ENCODE data around the gene FAM13A. TPM values are rescaled to one million over a fixed set of nuclear protein-coding genes. Genes with fewer than 3 reads are reported as not detected.

FAM13A gene
- total and polyA plus RNA-seq, 2 of the 4 experiments (the other 2 are of a cell fraction): 13.1 to 22.0 TPM

DNA sequence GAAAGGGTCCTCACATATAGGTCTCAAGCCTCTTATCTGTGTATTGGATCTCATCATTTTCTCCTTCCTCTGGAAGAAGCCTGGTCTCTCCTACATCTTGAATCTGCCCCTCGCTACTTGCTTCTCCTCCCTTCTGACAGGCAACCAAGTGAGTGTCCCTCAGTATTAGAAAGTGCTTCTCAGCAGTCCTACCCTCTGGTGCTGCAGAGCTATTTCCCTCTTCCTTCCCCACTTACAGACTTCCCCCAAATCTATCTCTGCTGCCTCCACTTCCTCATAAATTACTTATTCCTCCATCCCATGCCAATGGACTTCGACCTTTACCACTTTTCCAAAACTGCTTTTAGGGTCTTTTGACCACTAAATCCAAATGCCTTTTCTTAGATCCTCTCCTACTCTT lies 230.2 kb downstream of the FAM13A start:
- no peak for ATAC-seq (ENCODE audit: low read depth)
- Histone ChIP-seq H2AK5ac (ENCODE audit: low read depth, low read length) (no peak overlapping the region), H2BK5ac (ENCODE audit: low read depth, low read length, poor library complexity, severe bottlenecking) (no peak overlapping the region), H2BK15ac (ENCODE audit: low read depth, low read length) (no peak overlapping the region), H4K91ac (ENCODE audit: insufficient read depth, low read depth, low read length) (no peak overlapping the region), H3K9ac (ENCODE audit: low read depth, low read length) (no peak overlapping the region), H3K36me3 (ENCODE audit: control insufficient read depth, insufficient read depth, low read length) (no peaks in the 10 kb centered on the region), H2AK9ac (replicated peaks; ENCODE audit: low read depth, low read length, poor library complexity) (no peak overlapping the region), H3K4ac (ENCODE audit: low read depth, low read length) (no peak overlapping the region), H3K27ac (ENCODE audit: insufficient read depth, low read length) (no peak overlapping the region), H3K23ac (ENCODE audit: low read depth, low read length) (no peak overlapping the region), H2BK120ac (ENCODE audit: low read depth, low read length) (no peak overlapping the region), H4K20me1 (ENCODE audit: insufficient read depth, low read length) (peaks cover 4% of the 10 kb centered on the region; the same call in 1 of the 2 replicates), H3K27me3 (ENCODE audit: control insufficient read depth, insufficient read depth, low read length) (no peaks in the 10 kb centered on the region), H3K79me1 (ENCODE audit: low read depth in 1 of 2, low read length in 2 of 2) (no peaks in the 10 kb centered on the region), H3K4me2 (ENCODE audit: low read depth, low read length) (no peak overlapping the region), H3K56ac (ENCODE audit: extremely low read depth, insufficient read depth, low read length) (no peak overlapping the region), H2AFZ (replicated peaks; ENCODE audit: low read length, poor library complexity) (no peak overlapping the region), H4K5ac (ENCODE audit: low read depth, low read length) (no peak overlapping the region), H3K18ac (ENCODE audit: low read depth, low read length) (no peak overlapping the region), H3K9me3 (ENCODE audit: control insufficient read depth, insufficient read depth, low read length) (no peaks in the 10 kb centered on the region), H4K8ac (ENCODE audit: low read depth in 2 of 2, low read length in 2 of 2) (no peak overlapping the region), H3K4me3 (ENCODE audit: insufficient read depth, low read depth, low read length) (no peak overlapping the region), H3K4me1 (ENCODE audit: control insufficient read depth, insufficient read depth, low read length) (no peaks in the 10 kb centered on the region), H2BK20ac (ENCODE audit: low read depth, low read length) (no peak overlapping the region), H3K14ac (replicated peaks; ENCODE audit: low read depth, low read length) (no peak overlapping the region), H3K9me1 (ENCODE audit: insufficient read depth, low read length) (no peaks in the 10 kb centered on the region)
- dilution Hi-C loops (cut with HindIII; ENCODE audit: low sequenced_read_pairs, unreplicated experiment): no loop called here
- no TSS peak for BruUV-seq (replicated peaks)
- intact Hi-C loops (cut with micrococcal nuclease): no loop called here
- CTCF ChIA-PET: interaction anchor here (0.6 kb wide), 1 partner anchor 146 kb away, joined by 3 read pairs; no protein-coding TSS in a partner anchor
- no peak for DNase-seq
- 100% methylated on average over 1 of the region's 2 CpGs; no CpG with 5 or more reads in 1 of the 2 experiments for WGBS, 2 experiments (ENCODE audit: extremely low coverage in 2 of 2, insufficient read length in 1 of 2)
- POLR2A ChIA-PET (ENCODE audit: unreplicated experiment): no interaction called here
- TF ChIP-seq BHLHE40 (IDR thresholded peaks at IDR 0.05; ENCODE audit: low read depth, low read length): no peak
- TF ChIP-seq MXI1 (IDR thresholded peaks at IDR 0.05; ENCODE audit: borderline replicate concordance, low read depth, low read length): no peak
- TF ChIP-seq, protein P1, sequence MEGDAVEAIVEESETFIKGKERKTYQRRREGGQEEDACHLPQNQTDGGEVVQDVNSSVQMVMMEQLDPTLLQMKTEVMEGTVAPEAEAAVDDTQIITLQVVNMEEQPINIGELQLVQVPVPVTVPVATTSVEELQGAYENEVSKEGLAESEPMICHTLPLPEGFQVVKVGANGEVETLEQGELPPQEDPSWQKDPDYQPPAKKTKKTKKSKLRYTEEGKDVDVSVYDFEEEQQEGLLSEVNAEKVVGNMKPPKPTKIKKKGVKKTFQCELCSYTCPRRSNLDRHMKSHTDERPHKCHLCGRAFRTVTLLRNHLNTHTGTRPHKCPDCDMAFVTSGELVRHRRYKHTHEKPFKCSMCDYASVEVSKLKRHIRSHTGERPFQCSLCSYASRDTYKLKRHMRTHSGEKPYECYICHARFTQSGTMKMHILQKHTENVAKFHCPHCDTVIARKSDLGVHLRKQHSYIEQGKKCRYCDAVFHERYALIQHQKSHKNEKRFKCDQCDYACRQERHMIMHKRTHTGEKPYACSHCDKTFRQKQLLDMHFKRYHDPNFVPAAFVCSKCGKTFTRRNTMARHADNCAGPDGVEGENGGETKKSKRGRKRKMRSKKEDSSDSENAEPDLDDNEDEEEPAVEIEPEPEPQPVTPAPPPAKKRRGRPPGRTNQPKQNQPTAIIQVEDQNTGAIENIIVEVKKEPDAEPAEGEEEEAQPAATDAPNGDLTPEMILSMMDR (conservative IDR thresholded peaks at IDR 0.05; ENCODE audit: low read depth, low read length): no peak
- TF ChIP-seq RFX5 (IDR thresholded peaks at IDR 0.05; ENCODE audit: low read depth, low read length): no peak
- no peak for TF ChIP-seq MAFK (IDR thresholded peaks at IDR 0.05; ENCODE audit: low read depth, low read length)
- TF ChIP-seq NFE2L2 (IDR thresholded peaks at IDR 0.05; ENCODE audit: low read depth, low read length): no peak
- no peak for TF ChIP-seq CHD1 (IDR thresholded peaks at IDR 0.05; ENCODE audit: low read depth, low read length)
- TF ChIP-seq RAD21 (IDR thresholded peaks at IDR 0.05; ENCODE audit: low read length): no peak
- TF ChIP-seq, protein P2, sequence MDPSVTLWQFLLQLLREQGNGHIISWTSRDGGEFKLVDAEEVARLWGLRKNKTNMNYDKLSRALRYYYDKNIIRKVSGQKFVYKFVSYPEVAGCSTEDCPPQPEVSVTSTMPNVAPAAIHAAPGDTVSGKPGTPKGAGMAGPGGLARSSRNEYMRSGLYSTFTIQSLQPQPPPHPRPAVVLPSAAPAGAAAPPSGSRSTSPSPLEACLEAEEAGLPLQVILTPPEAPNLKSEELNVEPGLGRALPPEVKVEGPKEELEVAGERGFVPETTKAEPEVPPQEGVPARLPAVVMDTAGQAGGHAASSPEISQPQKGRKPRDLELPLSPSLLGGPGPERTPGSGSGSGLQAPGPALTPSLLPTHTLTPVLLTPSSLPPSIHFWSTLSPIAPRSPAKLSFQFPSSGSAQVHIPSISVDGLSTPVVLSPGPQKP (IDR thresholded peaks at IDR 0.05; ENCODE audit: borderline replicate concordance, low read depth, low read length): no peak
- TF ChIP-seq, protein P3, sequence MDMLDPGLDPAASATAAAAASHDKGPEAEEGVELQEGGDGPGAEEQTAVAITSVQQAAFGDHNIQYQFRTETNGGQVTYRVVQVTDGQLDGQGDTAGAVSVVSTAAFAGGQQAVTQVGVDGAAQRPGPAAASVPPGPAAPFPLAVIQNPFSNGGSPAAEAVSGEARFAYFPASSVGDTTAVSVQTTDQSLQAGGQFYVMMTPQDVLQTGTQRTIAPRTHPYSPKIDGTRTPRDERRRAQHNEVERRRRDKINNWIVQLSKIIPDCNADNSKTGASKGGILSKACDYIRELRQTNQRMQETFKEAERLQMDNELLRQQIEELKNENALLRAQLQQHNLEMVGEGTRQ (IDR thresholded peaks at IDR 0.05; ENCODE audit: low read depth, low read length): no peak
- TF ChIP-seq CEBPB (IDR thresholded peaks at IDR 0.05; ENCODE audit: low read depth, low read length): no peak
- no peak for TF ChIP-seq RCOR1 (IDR thresholded peaks at IDR 0.05; ENCODE audit: insufficient replicate concordance, low read length)
- TF ChIP-seq MAZ (IDR thresholded peaks at IDR 0.05; ENCODE audit: borderline replicate concordance, low read depth, low read length): no peak
- in situ Hi-C loops (cut with MboI; ENCODE audit: low sequenced_read_pairs): no loop called here

Measured in IMR-90 (cell line).